GM10847 (cell line): ENCODE measurements around the gene CEBPG.

Source experiments
- POLR2A ChIP-seq: IDR thresholded peaks from 2 replicates; pipeline ENCODE4 v1.6.1; 2011; ENCODE audit not compliant: insufficient read length; ENCODE audit errors: extremely low read depth

The CEBPG gene

GRCh38 chr19:33368074-33368864 lies 5.2 kb upstream of the CEBPG start:
- no peak for TF ChIP-seq POLR2A

- no peak for TF ChIP-seq POLR2A
These were observed 2.7 kb upstream of the CEBPG start for GRCh38 chr19:33370783-33371182.

- no peak for TF ChIP-seq POLR2A
These were observed 766 bp downstream of the CEBPG start for GRCh38 chr19:33374236-33374714.

GRCh38 chr19:33375156-33375836 lies 1.8 kb downstream of the CEBPG start:
- TF ChIP-seq POLR2A: no peak

- TF ChIP-seq POLR2A: no peak
These were observed 2.3 kb downstream of the CEBPG start for GRCh38 chr19:33375837-33376159.

GRCh38 chr19:33376423-33376822 lies 2.9 kb downstream of the CEBPG start:
- no peak for TF ChIP-seq POLR2A

- no peak for TF ChIP-seq POLR2A
These were observed 3.5 kb downstream of the CEBPG start for GRCh38 chr19:33376941-33377557.

GRCh38 chr19:33377586-33378475 lies 4.3 kb downstream of the CEBPG start:
- TF ChIP-seq POLR2A: no peak

GRCh38 chr19:33379151-33379829 lies 5.8 kb downstream of the CEBPG start:
- TF ChIP-seq POLR2A: no peak

- TF ChIP-seq POLR2A: no peak
These were observed 7.6 kb downstream of the CEBPG start for GRCh38 chr19:33381101-33381500.

GRCh38 chr19:33382006-33382405 lies 8.5 kb downstream of the CEBPG start:
- TF ChIP-seq POLR2A: no peak

GRCh38 chr19:33382982-33383381 lies 9.5 kb downstream of the CEBPG start:
- TF ChIP-seq POLR2A: no peak

- TF ChIP-seq POLR2A: no peak
These were observed 10.3 kb downstream of the CEBPG start for GRCh38 chr19:33383720-33384292.

GRCh38 chr19:33384983-33385382 lies 11.5 kb downstream of the CEBPG start:
- TF ChIP-seq POLR2A: no peak
